Fibroblast of skin of abdomen (primary cell): ENCODE results near the gene PCDHGA11. TPM values are rescaled to one million over a fixed set of nuclear protein-coding genes. Genes with fewer than 3 reads are reported as not detected.
"Not testable (repeated sequence)": the region's sequence is repeated elsewhere in the genome, so short reads cannot be mapped to it uniquely, and the experiment has no call there.

Experiments used
- DNase-seq: peaks from one replicate; pipeline ENCODE4 v3.0.0-alpha.2; 2013
- polyA plus RNA-seq, 2 experiments: library from polyadenylated mRNA; unstranded; fragments of 120-200 nt; gene quantifications; one replicate each; pipeline ENCODE4 v1.2.1, GENCODE V29; 2013; ENCODE audit not compliant: insufficient read length in 2 of 2

Gene PCDHGA11
- polyA plus RNA-seq (2013, experiment 1 of 2; ENCODE audit: insufficient read length) = 13.9 TPM
- 13.5 TPM for polyA plus RNA-seq (2013, experiment 2 of 2; ENCODE audit: insufficient read length)

- peak; percentile 71 for DNase-seq
Observed at GRCh38 chr5:141420855-141421488, at the start of gene PCDHGA11. Gene PCDHGA11 (plus strand): TSS chr5:141421051. CDS start chr5:141421228, 177 bp downstream.

- DNase-seq = no peak
Observed at GRCh38 chr5:141371572-141372475, 49.0 kb upstream of the PCDHGA11 start.

- DNase-seq = peak; percentile 27
Observed at GRCh38 chr5:141373673-141374317, 47.1 kb upstream of the PCDHGA11 start, which contains the start of gene PCDHGA6. Gene PCDHGA6 (plus strand): TSS chr5:141373891. CDS start chr5:141374084, 193 bp downstream.

GRCh38 chr5:141374627-141375026, 46.2 kb upstream of the PCDHGA11 start:
- no peak for DNase-seq

GRCh38 chr5:141375444-141376155, 45.3 kb upstream of the PCDHGA11 start:
- not testable (repeated sequence) for DNase-seq

- peak; percentile 42 for DNase-seq
Observed at GRCh38 chr5:141382469-141383294, 38.2 kb upstream of the PCDHGA11 start, which contains the start of gene PCDHGA7. Gene PCDHGA7 (plus strand): TSS chr5:141382742. CDS start chr5:141382900, 158 bp downstream.

DNA sequence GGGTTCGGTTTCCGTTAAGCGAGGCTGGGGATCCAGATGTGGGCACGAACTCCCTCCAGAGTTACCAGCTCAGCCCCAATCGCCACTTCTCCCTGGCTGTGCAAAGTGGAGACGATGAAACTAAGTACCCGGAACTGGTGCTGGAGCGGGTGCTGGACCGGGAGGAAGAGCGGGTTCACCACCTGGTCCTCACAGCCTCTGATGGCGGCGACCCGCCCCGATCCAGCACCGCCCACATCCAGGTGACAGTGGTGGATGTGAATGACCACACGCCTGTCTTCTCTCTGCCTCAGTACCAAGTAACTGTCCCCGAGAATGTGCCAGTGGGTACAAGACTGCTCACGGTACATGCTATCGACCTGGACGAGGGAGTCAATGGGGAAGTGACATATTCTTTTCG, 37.5 kb upstream of the PCDHGA11 start:
- no peak for DNase-seq

GRCh38 chr5:141384471-141385267, 36.2 kb upstream of the PCDHGA11 start:
- no peak for DNase-seq

GRCh38 chr5:141387557-141388311, 33.1 kb upstream of the PCDHGA11 start, which contains the start of gene PCDHGB4:
Gene PCDHGB4 (plus strand): TSS chr5:141387698. CDS start chr5:141387885, 187 bp downstream.
- peak; percentile 54 for DNase-seq

DNA sequence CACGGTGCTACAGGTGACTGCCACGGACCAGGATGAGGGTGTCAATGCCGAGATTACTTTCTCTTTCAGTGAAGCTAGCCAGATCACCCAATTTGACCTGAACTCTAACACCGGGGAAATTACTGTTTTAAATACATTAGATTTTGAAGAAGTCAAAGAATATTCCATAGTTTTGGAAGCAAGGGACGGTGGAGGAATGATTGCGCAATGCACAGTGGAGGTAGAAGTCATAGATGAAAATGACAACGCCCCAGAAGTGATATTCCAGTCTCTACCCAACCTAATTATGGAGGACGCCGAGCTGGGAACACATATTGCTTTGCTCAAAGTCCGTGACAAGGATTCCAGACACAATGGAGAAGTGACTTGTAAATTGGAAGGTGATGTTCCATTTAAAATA, 32.2 kb upstream of the PCDHGA11 start:
- DNase-seq = no peak

DNA sequence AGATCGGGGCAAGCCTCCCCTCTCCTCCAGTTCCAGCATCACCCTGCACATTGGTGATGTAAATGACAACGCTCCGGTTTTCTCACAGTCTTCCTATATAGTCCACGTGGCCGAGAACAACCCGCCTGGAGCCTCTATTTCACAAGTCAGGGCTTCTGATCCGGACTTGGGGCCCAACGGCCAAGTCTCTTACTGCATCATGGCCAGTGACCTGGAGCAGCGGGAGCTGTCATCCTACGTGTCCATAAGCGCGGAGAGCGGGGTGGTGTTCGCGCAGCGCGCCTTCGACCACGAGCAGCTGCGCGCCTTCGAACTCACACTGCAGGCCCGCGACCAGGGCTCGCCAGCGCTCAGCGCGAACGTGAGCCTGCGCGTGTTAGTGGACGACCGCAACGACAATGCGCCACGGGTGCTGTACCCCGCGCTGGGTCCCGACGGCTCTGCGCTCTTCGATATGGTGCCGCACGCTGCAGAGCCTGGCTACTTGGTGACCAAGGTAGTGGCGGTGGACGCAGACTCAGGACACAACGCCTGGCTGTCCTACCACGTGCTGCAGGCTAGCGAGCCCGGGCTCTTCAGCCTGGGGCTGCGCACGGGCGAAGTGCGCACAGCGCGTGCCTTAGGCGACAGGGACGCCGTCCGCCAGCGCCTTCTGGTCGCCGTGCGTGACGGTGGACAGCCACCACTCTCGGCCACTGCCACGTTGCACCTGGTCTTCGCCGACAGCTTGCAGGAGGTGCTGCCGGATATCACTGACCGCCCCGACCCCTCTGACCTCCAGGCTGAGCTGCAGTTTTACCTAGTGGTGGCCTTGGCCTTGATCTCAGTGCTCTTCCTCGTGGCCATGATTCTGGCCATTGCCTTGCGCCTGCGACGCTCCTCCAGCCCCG, 31.5 kb upstream of the PCDHGA11 start:
- no peak for DNase-seq

DNA sequence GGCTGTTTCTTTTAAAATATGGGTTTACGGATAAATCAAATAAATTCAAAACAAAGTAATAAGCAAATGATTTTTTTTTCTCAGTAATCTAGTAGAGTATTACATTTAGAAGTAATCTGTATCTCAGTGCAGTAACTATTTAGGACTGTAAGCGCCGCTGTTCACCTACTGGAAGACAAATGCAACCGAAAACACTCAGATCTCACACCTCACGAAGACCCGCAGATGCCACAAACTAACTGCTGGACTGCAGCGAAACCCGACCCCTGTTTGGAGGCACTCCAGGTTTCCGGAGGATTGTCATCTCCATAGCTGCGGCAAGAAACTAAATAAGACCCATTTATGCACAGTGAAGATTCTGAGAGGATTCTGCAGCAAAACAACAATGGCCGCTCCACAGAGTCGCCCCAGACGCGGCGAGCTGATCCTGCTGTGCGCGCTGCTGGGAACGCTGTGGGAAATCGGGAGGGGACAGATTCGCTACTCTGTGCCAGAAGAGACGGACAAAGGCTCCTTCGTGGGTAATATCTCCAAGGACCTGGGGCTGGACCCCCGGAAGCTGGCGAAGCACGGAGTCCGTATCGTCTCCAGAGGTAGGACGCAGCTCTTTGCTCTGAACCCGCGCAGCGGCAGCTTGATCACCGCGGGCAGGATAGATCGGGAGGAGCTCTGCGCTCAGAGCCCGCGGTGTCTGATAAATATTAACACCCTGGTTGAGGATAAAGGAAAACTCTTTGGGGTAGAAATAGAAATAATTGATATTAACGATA, 28.2 kb upstream of the PCDHGA11 start, which contains the start of gene PCDHGA8:
Gene PCDHGA8, plus strand, starts transcription at position 205 of the 770 bp plus-strand sequence. Its CDS starts 181 bp downstream, at position 386.
- DNase-seq = peak; percentile 37

- no peak for DNase-seq
Observed at GRCh38 chr5:141393267-141393666, 27.6 kb upstream of the PCDHGA11 start.

GRCh38 chr5:141394401-141395187, 26.3 kb upstream of the PCDHGA11 start:
- not testable (repeated sequence) for DNase-seq

- DNase-seq = peak; percentile 60
Observed at GRCh38 chr5:141397756-141398551, 22.9 kb upstream of the PCDHGA11 start, which contains the start of gene PCDHGB5. Gene PCDHGB5 (plus strand): TSS chr5:141397947. CDS start chr5:141398128, 181 bp downstream.
